Measurements from ENCODE around the gene VEPH1. TPM values are rescaled to one million over a fixed set of nuclear protein-coding genes. Genes with fewer than 3 reads are reported as not detected.

VEPH1 gene
- total RNA-seq, 4 donors from 2014 or later = 0.30 to 6.1 (median 0.76) TPM

DNA sequence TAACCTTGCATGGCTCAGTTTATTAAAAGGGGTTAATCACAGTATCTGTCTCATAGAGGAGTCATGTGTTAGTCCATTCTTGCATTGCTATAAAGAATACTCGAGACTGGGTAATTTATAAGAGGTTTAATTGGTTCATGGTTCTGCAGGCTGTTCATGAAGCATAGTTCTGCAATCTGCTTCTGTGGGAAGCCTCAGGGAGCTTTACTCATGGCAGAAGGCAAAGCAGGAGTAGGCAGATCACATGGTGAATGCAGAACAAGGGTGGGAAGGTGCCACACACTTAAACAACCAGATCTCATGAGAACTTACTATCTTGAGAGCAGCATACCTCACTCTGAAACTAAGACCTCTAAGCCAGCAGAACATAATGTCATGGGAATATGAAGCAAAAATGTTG lies 108.8 kb downstream of the VEPH1 start:
- no peaks in the 10 kb centered on the region for H3K27me3 ChIP-seq
- H3K9me3 ChIP-seq = no peaks in the 10 kb centered on the region
- no peak overlapping the region for H3K4me3 ChIP-seq
- H3K27ac ChIP-seq = no peak overlapping the region
- WGBS, 2 donors = 63 to 78% methylated on average over 1 of the region's 1 CpG
- TF ChIP-seq POLR2A (IDR thresholded peaks at IDR 0.05) (no peak), EP300 (IDR thresholded peaks at IDR 0.05) (no peak)
- TF ChIP-seq, protein P1, sequence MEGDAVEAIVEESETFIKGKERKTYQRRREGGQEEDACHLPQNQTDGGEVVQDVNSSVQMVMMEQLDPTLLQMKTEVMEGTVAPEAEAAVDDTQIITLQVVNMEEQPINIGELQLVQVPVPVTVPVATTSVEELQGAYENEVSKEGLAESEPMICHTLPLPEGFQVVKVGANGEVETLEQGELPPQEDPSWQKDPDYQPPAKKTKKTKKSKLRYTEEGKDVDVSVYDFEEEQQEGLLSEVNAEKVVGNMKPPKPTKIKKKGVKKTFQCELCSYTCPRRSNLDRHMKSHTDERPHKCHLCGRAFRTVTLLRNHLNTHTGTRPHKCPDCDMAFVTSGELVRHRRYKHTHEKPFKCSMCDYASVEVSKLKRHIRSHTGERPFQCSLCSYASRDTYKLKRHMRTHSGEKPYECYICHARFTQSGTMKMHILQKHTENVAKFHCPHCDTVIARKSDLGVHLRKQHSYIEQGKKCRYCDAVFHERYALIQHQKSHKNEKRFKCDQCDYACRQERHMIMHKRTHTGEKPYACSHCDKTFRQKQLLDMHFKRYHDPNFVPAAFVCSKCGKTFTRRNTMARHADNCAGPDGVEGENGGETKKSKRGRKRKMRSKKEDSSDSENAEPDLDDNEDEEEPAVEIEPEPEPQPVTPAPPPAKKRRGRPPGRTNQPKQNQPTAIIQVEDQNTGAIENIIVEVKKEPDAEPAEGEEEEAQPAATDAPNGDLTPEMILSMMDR (IDR thresholded peaks at IDR 0.05) = no peak
- no peaks in the 10 kb centered on the region for H3K36me3 ChIP-seq
- DNase-seq (ENCODE audit: low spot score in 2 of 2) = no peak
- H3K4me1 ChIP-seq = no peaks in the 10 kb centered on the region

DNA sequence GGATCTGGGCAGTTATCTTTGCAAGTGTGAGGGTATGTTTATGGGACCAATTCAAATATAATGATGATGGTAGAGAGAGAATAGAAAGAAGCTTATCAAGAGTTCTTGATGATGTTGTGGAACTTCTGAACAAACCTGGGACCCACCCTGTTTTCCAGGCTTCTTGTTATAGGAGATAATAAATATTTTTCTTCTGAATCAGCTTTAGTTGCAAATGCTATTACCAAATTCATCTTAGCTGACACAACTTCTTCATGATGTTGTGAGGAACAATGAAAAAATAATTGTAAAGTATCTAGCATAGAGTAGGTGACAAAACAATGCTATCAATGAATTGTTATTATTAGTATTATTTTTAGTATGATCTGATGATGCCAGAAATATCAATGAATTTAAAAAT lies 110.1 kb downstream of the VEPH1 start:
- Histone ChIP-seq H3K4me1 (no peaks in the 10 kb centered on the region), H3K27ac (no peak overlapping the region), H3K36me3 (no peaks in the 10 kb centered on the region), H3K9me3 (no peaks in the 10 kb centered on the region), H3K4me3 (no peak overlapping the region), H3K27me3 (no peaks in the 10 kb centered on the region)
- DNase-seq (ENCODE audit: low spot score in 2 of 2) = no peak
- TF ChIP-seq EP300 (IDR thresholded peaks at IDR 0.05) = no peak
- TF ChIP-seq POLR2A (IDR thresholded peaks at IDR 0.05) = no peak
- TF ChIP-seq, protein P1 (IDR thresholded peaks at IDR 0.05) = no peak

DNA sequence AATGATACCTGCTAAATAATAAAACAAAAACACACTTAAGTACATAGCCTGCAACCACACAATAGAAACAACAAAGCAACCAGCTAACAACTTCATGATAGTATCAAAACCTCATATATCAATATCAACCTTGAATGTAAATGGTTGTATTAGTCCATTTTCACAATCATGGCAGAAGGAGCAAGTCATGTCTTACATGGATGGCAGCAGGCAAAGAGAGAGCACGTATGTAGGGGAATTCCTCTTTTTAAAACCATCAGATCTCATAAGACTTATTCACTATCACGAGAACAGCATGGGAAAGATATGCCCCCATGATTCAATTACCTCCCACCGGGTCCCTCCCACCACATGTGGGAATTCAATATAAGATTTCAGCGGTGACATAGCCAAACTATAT lies 111.1 kb downstream of the VEPH1 start:
- H3K9me3 ChIP-seq = no peaks in the 10 kb centered on the region
- no peaks in the 10 kb centered on the region for H3K27me3 ChIP-seq
- no peak overlapping the region for H3K4me3 ChIP-seq
- H3K36me3 ChIP-seq = no peaks in the 10 kb centered on the region
- no peaks in the 10 kb centered on the region for H3K4me1 ChIP-seq
- 90 to 95% methylated on average over 4 of the region's 4 CpGs for WGBS, 2 donors
- TF ChIP-seq, protein P1 (IDR thresholded peaks at IDR 0.05) = no peak
- TF ChIP-seq POLR2A (IDR thresholded peaks at IDR 0.05) (no peak), EP300 (IDR thresholded peaks at IDR 0.05) (no peak)
- H3K27ac ChIP-seq = no peak overlapping the region
- DNase-seq (ENCODE audit: low spot score in 2 of 2) = no peak

DNA sequence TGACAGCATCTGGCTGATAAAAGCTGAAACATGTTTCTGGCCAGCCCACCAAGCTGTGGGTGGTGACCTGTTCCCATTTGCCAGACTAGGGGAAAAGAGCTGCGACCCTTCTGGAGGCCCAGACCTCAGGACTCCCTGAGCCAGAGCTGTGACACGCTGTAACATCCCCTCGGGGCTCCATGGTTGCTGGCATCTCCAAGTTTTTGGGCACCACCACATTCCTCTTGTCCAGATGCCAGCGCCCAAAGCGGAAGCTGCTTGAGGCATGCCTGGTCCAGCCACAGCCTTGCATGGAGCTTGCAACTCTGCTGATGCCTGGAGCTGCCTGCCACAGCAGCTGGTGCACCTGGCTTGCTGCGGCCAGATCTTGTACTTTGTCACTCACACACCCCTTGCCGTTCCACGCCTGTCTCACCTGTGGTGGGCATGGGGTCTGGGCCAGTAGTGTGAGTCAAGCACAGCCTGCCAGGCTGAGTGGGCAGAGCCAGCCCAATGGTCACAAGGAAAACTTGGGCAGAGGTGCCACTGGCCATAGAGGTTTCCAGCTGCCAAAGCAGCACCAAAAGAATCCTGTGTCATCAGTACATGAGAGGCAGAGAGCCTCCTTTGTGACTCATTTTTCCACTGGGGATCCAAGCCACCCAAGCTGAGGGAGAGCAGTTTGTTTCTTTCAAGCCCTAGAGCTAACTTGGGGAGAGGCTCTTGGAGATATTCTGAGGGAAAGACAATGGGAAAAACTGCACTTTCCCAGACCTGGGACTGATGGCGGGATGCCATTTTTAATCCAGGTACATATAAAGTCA lies 112.3 kb downstream of the VEPH1 start:
- no peaks in the 10 kb centered on the region for H3K36me3 ChIP-seq
- H3K4me1 ChIP-seq = no peaks in the 10 kb centered on the region
- TF ChIP-seq, protein P1 (IDR thresholded peaks at IDR 0.05) = no peak
- TF ChIP-seq POLR2A (IDR thresholded peaks at IDR 0.05) (no peak), EP300 (IDR thresholded peaks at IDR 0.05) (no peak)
- H3K4me3 ChIP-seq = no peak overlapping the region
- H3K27ac ChIP-seq = no peak overlapping the region
- 94 to 100% methylated on average over 7 to 9 of the region's 9 CpGs for WGBS, 2 donors
- no peaks in the 10 kb centered on the region for H3K9me3 ChIP-seq
- H3K27me3 ChIP-seq = no peaks in the 10 kb centered on the region
- DNase-seq (ENCODE audit: low spot score in 2 of 2) = no peak

DNA sequence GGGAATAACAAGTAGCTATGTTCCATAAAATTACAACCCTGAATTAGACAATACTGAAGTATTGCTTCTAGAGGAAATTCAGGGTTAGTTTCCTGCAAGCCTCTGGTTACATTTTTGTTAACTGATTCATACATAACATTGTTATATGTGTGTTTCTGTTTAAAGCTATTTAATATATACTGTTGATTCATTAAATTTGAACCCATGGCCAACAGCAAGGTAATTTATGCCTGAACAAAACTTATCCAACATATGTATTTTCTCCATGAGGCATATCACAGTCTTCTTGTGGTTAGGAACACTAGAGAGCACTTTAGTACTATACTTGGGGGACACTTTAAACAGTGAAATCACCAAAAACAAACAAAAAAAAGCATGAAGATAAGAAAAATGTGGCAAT lies 114.2 kb downstream of the VEPH1 start:
- DNase-seq (ENCODE audit: low spot score in 2 of 2) = no peak
- Histone ChIP-seq H3K4me1 (no peaks in the 10 kb centered on the region), H3K9me3 (no peaks in the 10 kb centered on the region), H3K27me3 (no peaks in the 10 kb centered on the region), H3K4me3 (no peak overlapping the region), H3K27ac (no peak overlapping the region), H3K36me3 (no peaks in the 10 kb centered on the region)
- TF ChIP-seq EP300 (IDR thresholded peaks at IDR 0.05) = no peak

Measured in tibial nerve (tissue), 4 donors.